Memory B cell (primary cell): ENCODE results near the gene ENAH.

ENCODE experiments used
- ATAC-seq: fragments of 150-1000 bp; cut with Tn5 transposase; 2 replicates; pipeline ENCODE4 v1.10.0; 2021; ENCODE audit warnings: low read depth, mild to moderate bottlenecking, moderate library complexity
- DNase-seq, 2 donors: peaks; one replicate each; pipeline ENCODE4 v3.0.0; 2022; ENCODE audit warnings: low spot score in 2 of 2
- H3K27ac Mint-ChIP-seq: one replicate; pipeline ENCODE4 v1.8.0; 2022; ENCODE audit warnings: mild to moderate bottlenecking, moderate library complexity, mixed read lengths
- H3K27me3 Mint-ChIP-seq: one replicate; pipeline ENCODE4 v1.8.0; 2022; ENCODE audit warnings: mixed read lengths
- H3K36me3 Mint-ChIP-seq: one replicate; pipeline ENCODE4 v1.8.0; 2022; ENCODE audit warnings: mild to moderate bottlenecking, mixed read lengths
- H3K4me1 Mint-ChIP-seq: one replicate; pipeline ENCODE4 v1.8.0; 2022; ENCODE audit warnings: mixed read lengths
- H3K4me3 Mint-ChIP-seq: one replicate; pipeline ENCODE4 v1.8.0; 2022; ENCODE audit warnings: mild to moderate bottlenecking, moderate library complexity, mixed read lengths
- H3K9me3 Mint-ChIP-seq: one replicate; pipeline ENCODE4 v1.8.0; 2022; ENCODE audit warnings: mixed read lengths

ENAH gene

GRCh38 chr1:225689882-225690459, 37.0 kb upstream of the ENAH start:
- ATAC-seq, result no peak
- no peaks in the 10 kb centered on the region for H3K27me3 Mint-ChIP-seq
- no peaks in the 10 kb centered on the region for H3K9me3 Mint-ChIP-seq
- peaks cover 8% of the 10 kb centered on the region for H3K4me1 Mint-ChIP-seq
- no peak for DNase-seq
- H3K27ac Mint-ChIP-seq, result no peak overlapping the region
- H3K36me3 Mint-ChIP-seq, result no peaks in the 10 kb centered on the region
- no peak overlapping the region for H3K4me3 Mint-ChIP-seq

- Mint-ChIP-seq H3K27ac (no peak overlapping the region), H3K9me3 (no peaks in the 10 kb centered on the region), H3K27me3 (no peaks in the 10 kb centered on the region), H3K4me3 (peak overlapping the region; percentile 34), H3K36me3 (no peaks in the 10 kb centered on the region), H3K4me1 (peaks cover 8% of the 10 kb centered on the region)
- DNase-seq (no peak), ATAC-seq (peak; percentile 72)
Measured at GRCh38 chr1:225688345-225688744, 35.4 kb upstream of the ENAH start.

DNA sequence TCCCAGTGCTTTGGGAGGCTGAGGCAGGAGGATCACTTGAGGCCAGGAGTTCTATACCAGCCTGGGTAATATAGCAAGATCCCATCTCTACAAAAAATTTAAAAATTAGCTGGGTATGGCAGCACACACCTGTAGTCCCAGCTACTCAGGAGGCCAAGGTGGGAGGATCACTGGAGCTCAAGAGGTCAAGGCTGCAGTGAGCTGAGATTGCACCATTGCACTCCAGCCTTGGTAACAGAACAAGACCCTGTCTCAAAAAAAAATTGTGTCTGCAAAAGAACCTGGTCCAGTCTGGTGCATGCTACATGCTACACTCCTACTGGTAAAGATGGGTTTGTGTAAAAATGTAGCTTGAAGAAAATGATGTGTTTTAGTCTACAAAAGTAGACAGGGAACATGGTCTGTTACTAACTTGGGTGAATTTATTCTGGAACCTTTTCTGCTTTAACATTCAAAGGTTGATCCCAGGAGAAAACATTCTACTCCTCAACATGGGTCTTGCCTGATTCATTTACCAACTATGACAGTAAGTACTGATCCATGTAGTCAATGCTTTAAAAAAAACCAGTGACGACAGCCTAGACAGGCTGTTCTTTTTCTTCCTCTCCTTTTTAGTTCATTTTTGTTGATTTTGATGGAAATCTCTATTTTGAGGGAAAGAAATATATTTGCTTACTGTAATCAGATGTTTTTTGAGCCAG, 32.7 kb upstream of the ENAH start:
- no peak overlapping the region for H3K27ac Mint-ChIP-seq
- H3K4me3 Mint-ChIP-seq, result no peak overlapping the region
- no peaks in the 10 kb centered on the region for H3K9me3 Mint-ChIP-seq
- ATAC-seq (no peak), DNase-seq (no peak)
- peaks cover 4% of the 10 kb centered on the region for H3K27me3 Mint-ChIP-seq
- H3K36me3 Mint-ChIP-seq, result no peaks in the 10 kb centered on the region
- H3K4me1 Mint-ChIP-seq, result peaks cover 8% of the 10 kb centered on the region

DNA sequence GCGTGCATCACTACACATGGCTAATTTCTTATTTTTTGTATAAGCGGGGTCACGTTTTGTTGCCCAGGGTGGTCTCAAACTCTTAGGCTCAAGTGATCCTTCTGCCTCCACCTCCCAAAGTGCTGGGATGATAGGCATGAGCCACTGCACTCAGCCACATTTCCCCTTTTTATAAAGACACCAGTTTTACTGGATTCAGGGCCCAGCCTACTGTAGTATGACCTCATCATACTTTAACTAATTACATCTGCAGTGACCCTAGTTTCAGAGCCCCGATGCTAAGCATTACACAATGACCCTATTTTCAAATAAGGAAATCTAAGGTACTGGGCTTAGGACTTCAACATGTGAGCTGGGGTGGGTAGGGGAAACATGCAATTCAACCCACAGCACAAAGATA, 31.8 kb upstream of the ENAH start:
- Mint-ChIP-seq H3K27me3 (peaks cover 9% of the 10 kb centered on the region), H3K4me3 (no peak overlapping the region), H3K4me1 (peaks cover 8% of the 10 kb centered on the region), H3K9me3 (no peaks in the 10 kb centered on the region), H3K36me3 (no peaks in the 10 kb centered on the region), H3K27ac (no peak overlapping the region)
- ATAC-seq (no peak), DNase-seq (no peak)

DNA sequence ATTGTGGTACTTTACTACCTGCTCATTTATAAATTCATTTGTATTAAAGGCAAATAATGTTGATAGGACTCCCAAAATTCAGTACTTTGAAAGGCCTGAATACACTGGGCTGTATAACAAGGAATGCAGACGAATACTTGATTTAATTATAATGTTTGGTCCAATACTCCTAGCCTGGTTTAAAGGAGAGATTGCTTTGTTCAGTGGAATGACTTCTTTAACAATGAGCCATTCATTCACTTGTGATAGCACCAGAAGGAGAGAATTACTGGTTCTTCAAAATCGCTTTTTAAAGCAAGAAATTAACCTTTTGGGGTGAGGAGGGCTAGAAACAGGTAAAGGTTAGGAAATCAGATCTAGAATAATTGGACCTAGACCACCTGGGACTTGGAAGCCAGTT, 28.3 kb upstream of the ENAH start:
- Mint-ChIP-seq H3K27me3 (peaks cover 19% of the 10 kb centered on the region), H3K27ac (no peak overlapping the region), H3K4me1 (no peaks in the 10 kb centered on the region), H3K9me3 (no peaks in the 10 kb centered on the region), H3K4me3 (no peak overlapping the region), H3K36me3 (no peaks in the 10 kb centered on the region)
- DNase-seq (no peak), ATAC-seq (no peak)

- no peak for DNase-seq
- H3K27me3 Mint-ChIP-seq, result peaks cover 25% of the 10 kb centered on the region
- no peaks in the 10 kb centered on the region for H3K4me1 Mint-ChIP-seq
- no peak for ATAC-seq
- no peak overlapping the region for H3K27ac Mint-ChIP-seq
- no peaks in the 10 kb centered on the region for H3K36me3 Mint-ChIP-seq
- no peak overlapping the region for H3K4me3 Mint-ChIP-seq
- no peaks in the 10 kb centered on the region for H3K9me3 Mint-ChIP-seq
Measured at GRCh38 chr1:225678545-225678944, 25.6 kb upstream of the ENAH start.

GRCh38 chr1:225677350-225678124, 24.6 kb upstream of the ENAH start:
- H3K27ac Mint-ChIP-seq, result no peak overlapping the region
- no peaks in the 10 kb centered on the region for H3K4me1 Mint-ChIP-seq
- DNase-seq (no peak), ATAC-seq (no peak)
- peaks cover 25% of the 10 kb centered on the region for H3K27me3 Mint-ChIP-seq
- H3K4me3 Mint-ChIP-seq, result no peak overlapping the region
- no peaks in the 10 kb centered on the region for H3K9me3 Mint-ChIP-seq
- no peaks in the 10 kb centered on the region for H3K36me3 Mint-ChIP-seq

DNA sequence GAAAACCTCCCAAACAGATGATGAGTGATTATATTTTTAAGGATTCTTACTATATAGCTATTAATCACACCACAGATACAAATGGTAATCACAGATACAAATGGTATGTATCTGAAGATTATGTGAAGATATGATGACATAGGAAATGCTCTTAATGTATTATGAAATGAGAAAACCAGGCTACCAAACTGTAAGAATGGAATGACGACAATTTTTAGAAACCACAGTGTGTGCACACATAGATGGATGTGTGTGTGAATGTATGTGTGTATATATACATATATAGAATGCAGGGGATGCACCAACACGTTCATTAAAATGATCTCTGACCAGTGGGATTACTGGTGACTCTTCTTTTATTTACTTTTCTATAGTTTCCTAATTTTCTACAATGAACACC, 21.5 kb upstream of the ENAH start:
- DNase-seq (no peak), ATAC-seq (no peak)
- H3K4me1 Mint-ChIP-seq, result peaks cover 5% of the 10 kb centered on the region
- H3K27ac Mint-ChIP-seq, result no peak overlapping the region
- H3K9me3 Mint-ChIP-seq, result no peaks in the 10 kb centered on the region
- H3K4me3 Mint-ChIP-seq, result no peak overlapping the region
- peaks cover 16% of the 10 kb centered on the region for H3K27me3 Mint-ChIP-seq
- no peaks in the 10 kb centered on the region for H3K36me3 Mint-ChIP-seq

DNA sequence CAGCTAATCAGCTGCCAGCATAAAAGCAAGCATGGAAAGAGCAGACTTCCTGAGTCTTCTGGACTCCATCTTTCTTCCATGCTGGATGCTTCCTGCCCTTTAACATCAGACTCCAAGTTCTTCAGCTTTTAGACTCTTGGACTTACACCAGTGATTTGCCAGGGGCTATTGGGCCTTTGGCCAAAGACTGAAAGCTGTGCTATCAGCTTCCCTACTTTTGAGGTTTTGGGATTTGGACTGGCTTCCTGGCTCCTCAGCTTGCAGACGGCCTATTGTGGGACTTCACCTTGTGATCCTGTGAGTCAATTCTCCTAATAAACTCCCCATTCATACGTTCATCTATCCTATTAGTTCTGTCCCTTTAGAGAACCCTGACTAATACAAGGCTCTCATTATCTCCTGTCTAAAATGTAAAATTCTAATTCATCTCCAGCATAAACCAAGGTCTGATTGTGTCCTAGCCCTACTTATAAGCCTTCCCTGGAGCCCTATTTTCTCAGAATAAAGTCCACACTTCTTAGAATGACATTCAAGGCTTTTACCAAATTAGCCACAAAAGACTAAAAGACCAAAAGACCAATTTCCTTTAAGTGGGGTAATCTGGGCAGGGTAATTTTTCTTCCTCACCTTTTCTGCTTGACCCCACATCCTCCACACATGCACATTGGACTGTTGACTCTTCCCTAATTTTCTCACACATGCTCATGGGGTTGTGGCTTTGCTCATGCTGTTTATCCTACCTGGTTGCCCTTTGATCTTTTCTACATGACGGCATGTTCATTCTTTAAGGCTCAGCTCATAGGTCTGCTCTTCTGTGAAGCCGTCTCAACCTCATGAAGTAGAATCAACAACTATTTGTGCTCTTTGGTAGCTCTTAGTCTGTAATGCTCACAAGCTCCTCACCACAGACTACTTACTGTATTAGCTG, 18.1 kb upstream of the ENAH start:
- H3K27me3 Mint-ChIP-seq, result peaks cover 8% of the 10 kb centered on the region
- H3K4me3 Mint-ChIP-seq, result no peak overlapping the region
- H3K4me1 Mint-ChIP-seq, result peaks cover 5% of the 10 kb centered on the region
- no peaks in the 10 kb centered on the region for H3K9me3 Mint-ChIP-seq
- ATAC-seq, result no peak
- H3K36me3 Mint-ChIP-seq, result no peaks in the 10 kb centered on the region
- DNase-seq, result no peak
- H3K27ac Mint-ChIP-seq, result no peak overlapping the region

DNA sequence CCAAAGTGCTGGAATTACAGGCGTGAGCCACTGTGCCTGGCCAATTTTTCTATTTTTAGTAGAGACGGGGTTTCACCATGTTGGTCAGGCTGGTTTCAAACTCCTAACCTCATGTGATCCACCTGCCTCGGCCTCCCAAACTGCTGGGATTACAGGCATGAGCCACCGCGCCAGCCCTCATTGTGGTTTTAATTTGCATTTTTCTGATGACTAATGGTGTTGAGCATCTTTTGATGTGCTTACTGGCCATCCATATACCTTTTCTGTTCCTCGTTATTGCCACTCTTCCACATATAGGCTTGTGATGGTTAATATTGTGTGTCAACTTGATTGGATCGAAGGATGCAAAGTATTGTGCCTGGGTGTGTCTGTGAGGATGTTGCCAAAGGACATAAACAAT, 17.4 kb upstream of the ENAH start:
- Mint-ChIP-seq H3K36me3 (no peaks in the 10 kb centered on the region), H3K9me3 (no peaks in the 10 kb centered on the region), H3K4me3 (no peak overlapping the region), H3K27ac (no peak overlapping the region), H3K4me1 (peaks cover 5% of the 10 kb centered on the region), H3K27me3 (peaks cover 6% of the 10 kb centered on the region)
- DNase-seq, result no peak
- ATAC-seq, result no peak

DNA sequence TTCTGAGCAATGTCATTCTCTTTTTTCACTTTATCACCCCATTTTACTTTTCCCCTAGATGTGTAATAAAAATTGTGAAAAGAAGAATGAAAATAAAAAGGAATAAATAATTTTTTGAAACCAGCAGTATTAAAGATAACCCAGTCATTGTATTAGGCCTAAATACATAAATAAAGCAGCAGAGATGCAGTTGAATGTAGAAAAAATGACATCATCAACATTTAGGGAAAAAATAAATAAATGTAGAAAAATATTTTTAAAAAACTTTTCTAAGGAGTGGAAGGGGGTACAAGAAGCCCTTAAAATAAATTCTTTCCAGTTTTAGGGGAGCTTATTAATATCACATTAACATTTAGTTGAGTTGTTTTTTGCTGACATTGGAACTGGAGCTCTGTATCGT, 15.3 kb upstream of the ENAH start:
- no peaks in the 10 kb centered on the region for H3K9me3 Mint-ChIP-seq
- no peak overlapping the region for H3K4me3 Mint-ChIP-seq
- DNase-seq, result no peak
- H3K27ac Mint-ChIP-seq, result no peak overlapping the region
- ATAC-seq, result no peak
- peaks cover 5% of the 10 kb centered on the region for H3K4me1 Mint-ChIP-seq
- peaks cover 2% of the 10 kb centered on the region for H3K27me3 Mint-ChIP-seq
- no peaks in the 10 kb centered on the region for H3K36me3 Mint-ChIP-seq

GRCh38 chr1:225667362-225667761, 14.4 kb upstream of the ENAH start:
- Mint-ChIP-seq H3K27ac (no peak overlapping the region), H3K4me1 (peaks cover 5% of the 10 kb centered on the region), H3K9me3 (no peaks in the 10 kb centered on the region), H3K36me3 (no peaks in the 10 kb centered on the region), H3K27me3 (peaks cover 2% of the 10 kb centered on the region), H3K4me3 (no peak overlapping the region)
- DNase-seq (no peak), ATAC-seq (no peak)

DNA sequence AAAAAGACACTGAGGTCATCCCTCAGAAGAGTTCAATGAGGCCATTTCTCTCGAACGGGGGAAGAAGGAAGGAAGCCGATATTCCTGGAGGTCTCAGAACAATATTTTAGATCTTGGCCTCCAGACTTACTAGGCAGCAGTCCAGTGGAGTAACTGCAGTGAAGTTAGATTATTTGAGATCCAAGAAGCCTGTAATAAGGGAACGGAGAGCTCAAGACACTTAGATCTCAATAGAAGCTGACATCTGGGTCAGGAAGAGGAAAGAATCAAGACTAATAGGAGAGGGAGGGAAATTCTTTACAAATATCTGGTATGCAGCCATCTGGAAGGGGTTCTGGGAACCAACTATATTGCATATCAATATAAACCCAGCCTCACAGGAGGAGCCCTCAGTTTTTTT, 13.6 kb upstream of the ENAH start:
- Mint-ChIP-seq H3K9me3 (no peaks in the 10 kb centered on the region), H3K27ac (no peak overlapping the region), H3K27me3 (peaks cover 2% of the 10 kb centered on the region), H3K4me3 (no peak overlapping the region), H3K36me3 (no peaks in the 10 kb centered on the region), H3K4me1 (peaks cover 9% of the 10 kb centered on the region)
- ATAC-seq, result no peak
- no peak for DNase-seq

DNA sequence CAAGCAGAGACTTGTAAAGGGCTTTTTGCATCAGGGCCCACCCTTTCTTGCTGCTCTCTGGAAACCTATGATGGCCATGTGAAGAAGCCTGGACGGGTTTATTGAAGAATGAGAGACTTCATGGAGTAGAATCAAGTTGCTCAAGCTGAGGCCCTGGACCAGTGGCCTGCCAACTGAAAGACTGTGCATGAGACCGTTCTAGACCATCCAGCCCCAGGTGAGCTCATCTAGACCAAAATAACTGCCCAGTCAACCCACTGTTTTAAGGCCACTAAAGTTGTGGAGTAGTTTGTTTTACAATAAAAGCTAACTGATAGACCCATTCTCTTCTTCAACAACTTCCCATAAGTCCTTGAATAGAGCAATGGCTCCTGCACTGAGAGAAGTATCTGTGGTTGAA, 11.8 kb upstream of the ENAH start:
- Mint-ChIP-seq H3K36me3 (no peaks in the 10 kb centered on the region), H3K4me1 (peaks cover 12% of the 10 kb centered on the region), H3K27me3 (no peaks in the 10 kb centered on the region), H3K9me3 (no peaks in the 10 kb centered on the region), H3K4me3 (no peak overlapping the region), H3K27ac (no peak overlapping the region)
- ATAC-seq, result no peak
- DNase-seq, result no peak
